ENCODE data around the gene CCL14.
"Not testable (repeated sequence)": the region's sequence is repeated elsewhere in the genome, so short reads cannot be mapped to it uniquely, and the experiment has no call there.

The CCL14 gene

DNA sequence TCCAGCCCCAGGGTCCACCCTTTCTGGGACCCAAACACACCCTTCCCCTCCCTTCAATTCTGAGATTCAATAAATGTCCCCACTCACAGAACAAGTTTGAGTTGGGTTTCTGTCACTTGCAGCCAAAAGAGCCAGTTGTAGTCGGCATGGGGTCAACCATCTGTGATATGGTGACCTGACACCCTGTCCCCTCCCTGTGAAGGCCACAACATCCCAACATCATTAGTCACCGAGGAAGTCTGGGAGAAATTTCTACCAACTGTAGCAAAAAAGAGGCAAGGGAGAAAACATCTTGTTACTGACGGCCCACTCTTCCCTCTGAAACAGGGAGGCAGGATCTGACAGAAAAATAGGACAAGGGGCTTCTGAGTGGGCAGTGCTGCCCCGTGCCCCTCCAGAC is 42.4 kb downstream of the CCL14 start:
- Histone ChIP-seq H3K4me1 (ENCODE audit: low read length) (peaks cover 5% of the 10 kb centered on the region), H2AFZ (ENCODE audit: low read depth, low read length) (no peak overlapping the region), H3K27me3 (ENCODE audit: low read depth, low read length) (no peaks in the 10 kb centered on the region), H3K36me3 (replicated peaks; ENCODE audit: low read depth, low read length) (no peaks in the 10 kb centered on the region), H3K79me2 (ENCODE audit: low read length) (no peaks in the 10 kb centered on the region), H3K4me3 (ENCODE audit: low read length) (no peak overlapping the region), H4K20me1 (ENCODE audit: insufficient read depth, low read length) (no peaks in the 10 kb centered on the region), H3K27ac (ENCODE audit: low read length) (no peak overlapping the region), H3K9ac (ENCODE audit: low read length) (no peak overlapping the region), H3K9me3 (ENCODE audit: insufficient read depth, low read length) (no peaks in the 10 kb centered on the region), H3K4me2 (ENCODE audit: low read length) (no peak overlapping the region)
- TF ChIP-seq EZH2phosphoT487 (IDR thresholded peaks at IDR 0.05; ENCODE audit: low read depth), result no peak
- TF ChIP-seq, protein P1, sequence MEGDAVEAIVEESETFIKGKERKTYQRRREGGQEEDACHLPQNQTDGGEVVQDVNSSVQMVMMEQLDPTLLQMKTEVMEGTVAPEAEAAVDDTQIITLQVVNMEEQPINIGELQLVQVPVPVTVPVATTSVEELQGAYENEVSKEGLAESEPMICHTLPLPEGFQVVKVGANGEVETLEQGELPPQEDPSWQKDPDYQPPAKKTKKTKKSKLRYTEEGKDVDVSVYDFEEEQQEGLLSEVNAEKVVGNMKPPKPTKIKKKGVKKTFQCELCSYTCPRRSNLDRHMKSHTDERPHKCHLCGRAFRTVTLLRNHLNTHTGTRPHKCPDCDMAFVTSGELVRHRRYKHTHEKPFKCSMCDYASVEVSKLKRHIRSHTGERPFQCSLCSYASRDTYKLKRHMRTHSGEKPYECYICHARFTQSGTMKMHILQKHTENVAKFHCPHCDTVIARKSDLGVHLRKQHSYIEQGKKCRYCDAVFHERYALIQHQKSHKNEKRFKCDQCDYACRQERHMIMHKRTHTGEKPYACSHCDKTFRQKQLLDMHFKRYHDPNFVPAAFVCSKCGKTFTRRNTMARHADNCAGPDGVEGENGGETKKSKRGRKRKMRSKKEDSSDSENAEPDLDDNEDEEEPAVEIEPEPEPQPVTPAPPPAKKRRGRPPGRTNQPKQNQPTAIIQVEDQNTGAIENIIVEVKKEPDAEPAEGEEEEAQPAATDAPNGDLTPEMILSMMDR (IDR thresholded peaks at IDR 0.05; ENCODE audit: low read depth, low read length), result no peak

DNA sequence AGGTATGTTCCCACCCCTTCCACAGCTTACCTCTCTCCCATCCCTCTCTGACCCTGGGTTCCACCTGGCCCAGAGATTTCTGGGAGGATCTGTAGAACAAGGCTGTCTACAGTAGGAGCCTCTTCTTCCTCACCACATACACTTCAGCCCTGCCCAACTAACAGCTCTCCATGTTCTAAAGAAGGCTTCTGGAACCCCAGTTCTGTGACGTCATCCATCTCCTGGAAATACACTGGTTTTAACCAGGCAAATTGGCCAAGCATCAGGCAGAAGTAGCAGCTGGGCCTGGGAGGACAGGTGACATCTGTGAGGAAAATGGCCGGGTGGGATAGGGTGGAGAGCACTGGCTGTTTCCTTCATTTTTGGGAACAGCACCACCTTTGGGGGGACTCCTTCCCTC is 43.0 kb downstream of the CCL14 start, which contains the start of gene LYZL6:
Gene LYZL6 (minus strand): TSS at position 177 of the 400 bp plus-strand sequence. CDS start 4,357 bp downstream, outside the sequence.
- Histone ChIP-seq H3K9ac (ENCODE audit: low read length) (no peak within 1 kb of the TSS), H3K27ac (ENCODE audit: low read length) (no peak within 1 kb of the TSS), H3K27me3 (ENCODE audit: low read depth, low read length) (no peaks in the 10 kb centered on the region), H3K4me1 (ENCODE audit: low read length) (peaks cover 4% of the 10 kb centered on the region; the same call in 1 of the 2 replicates), H3K4me2 (ENCODE audit: low read length) (no peak within 1 kb of the TSS), H3K4me3 (ENCODE audit: low read length) (no peak within 1 kb of the TSS), H4K20me1 (ENCODE audit: insufficient read depth, low read length) (no peaks in the 10 kb centered on the region), H2AFZ (ENCODE audit: low read depth, low read length) (no peak within 1 kb of the TSS), H3K79me2 (ENCODE audit: low read length) (no peaks in the 10 kb centered on the region), H3K36me3 (replicated peaks; ENCODE audit: low read depth, low read length) (no peaks in the 10 kb centered on the region), H3K9me3 (ENCODE audit: insufficient read depth, low read length) (no peaks in the 10 kb centered on the region)
- TF ChIP-seq, protein P1 (IDR thresholded peaks at IDR 0.05; ENCODE audit: low read depth, low read length), result no peak
- TF ChIP-seq EZH2phosphoT487 (IDR thresholded peaks at IDR 0.05; ENCODE audit: low read depth), result no peak

DNA sequence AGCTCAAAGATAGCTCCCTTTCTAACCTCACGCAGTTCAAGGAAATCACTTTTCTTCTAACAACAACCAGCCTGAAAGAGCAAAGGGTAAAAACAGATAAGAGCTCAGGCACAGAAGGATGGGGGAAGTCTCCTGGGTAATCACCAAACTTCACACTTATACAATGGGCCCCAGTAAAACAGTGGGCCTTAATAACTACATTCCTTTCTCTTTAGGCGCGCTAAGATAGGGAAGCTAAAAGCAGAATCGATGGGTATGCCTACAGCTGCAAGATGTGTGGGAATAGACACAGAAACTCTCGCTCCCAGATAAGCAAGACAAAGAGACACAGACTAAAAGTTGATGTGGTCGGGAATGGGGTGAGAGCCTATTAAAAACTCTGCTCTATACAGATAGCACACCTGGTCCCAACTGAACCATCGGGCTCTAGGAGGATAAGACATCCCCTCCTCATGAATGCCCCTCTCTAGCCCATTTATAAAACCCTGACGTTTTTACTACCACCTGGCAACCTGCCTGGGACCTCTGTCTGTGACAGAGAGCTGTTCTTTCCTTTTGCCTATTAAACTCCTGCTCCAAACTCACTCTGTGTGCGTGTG is 43.8 kb downstream of the CCL14 start:
- H3K4me1 ChIP-seq (ENCODE audit: low read length), result peaks cover 4% of the 10 kb centered on the region; the same call in 1 of the 2 replicates
- H4K20me1 ChIP-seq (ENCODE audit: insufficient read depth, low read length), result no peaks in the 10 kb centered on the region
- H3K9me3 ChIP-seq (ENCODE audit: insufficient read depth, low read length), result no peaks in the 10 kb centered on the region
- no peaks in the 10 kb centered on the region for H3K27me3 ChIP-seq (ENCODE audit: low read depth, low read length)
- H3K9ac ChIP-seq (ENCODE audit: low read length), result no peak overlapping the region
- no peak overlapping the region for H3K4me3 ChIP-seq (ENCODE audit: low read length)
- no peak overlapping the region for H3K4me2 ChIP-seq (ENCODE audit: low read length)
- TF ChIP-seq EZH2phosphoT487 (IDR thresholded peaks at IDR 0.05; ENCODE audit: low read depth), result no peak
- TF ChIP-seq, protein P1 (IDR thresholded peaks at IDR 0.05; ENCODE audit: low read depth, low read length), result no peak
- H3K36me3 ChIP-seq (replicated peaks; ENCODE audit: low read depth, low read length), result no peaks in the 10 kb centered on the region
- H3K27ac ChIP-seq (ENCODE audit: low read length), result no peak overlapping the region
- H2AFZ ChIP-seq (ENCODE audit: low read depth, low read length), result no peak overlapping the region
- H3K79me2 ChIP-seq (ENCODE audit: low read length), result no peaks in the 10 kb centered on the region

DNA sequence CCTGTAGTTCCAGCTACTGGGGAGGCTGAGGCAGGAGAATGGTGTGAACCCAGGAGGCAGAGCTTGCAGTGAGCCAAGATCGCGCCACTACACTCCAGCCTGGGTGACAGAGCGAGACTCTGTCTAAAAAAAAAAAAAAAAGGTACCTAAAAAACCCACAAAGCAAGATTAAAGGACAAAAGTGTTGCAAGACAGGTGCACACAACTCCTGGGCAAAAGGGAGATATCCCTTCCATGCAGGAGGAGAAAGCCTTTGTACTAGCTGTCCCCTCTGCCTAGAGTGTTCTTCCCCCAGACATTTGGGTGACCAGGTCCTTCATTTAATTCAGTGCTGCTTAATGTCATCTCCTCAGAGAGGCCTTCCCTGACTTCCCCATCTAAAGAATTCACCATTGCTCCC is 48.0 kb downstream of the CCL14 start:
- H3K4me3 ChIP-seq (ENCODE audit: low read length); H3K27ac ChIP-seq (ENCODE audit: low read length); H3K9ac ChIP-seq (ENCODE audit: low read length); H3K27me3 ChIP-seq (ENCODE audit: low read depth, low read length); H4K20me1 ChIP-seq (ENCODE audit: insufficient read depth, low read length); H3K4me1 ChIP-seq (ENCODE audit: low read length); H3K4me2 ChIP-seq (ENCODE audit: low read length); H3K9me3 ChIP-seq (ENCODE audit: insufficient read depth, low read length); H3K36me3 ChIP-seq (replicated peaks; ENCODE audit: low read depth, low read length); H3K79me2 ChIP-seq (ENCODE audit: low read length); H2AFZ ChIP-seq (ENCODE audit: low read depth, low read length): not testable (repeated sequence)

Data from OCI-LY3 (cell line).